ENCODE measurements around the gene ZNF143.
"Not testable (repeated sequence)": the region's sequence is repeated elsewhere in the genome, so short reads cannot be mapped to it uniquely, and the experiment has no call there.

The ZNF143 gene

DNA sequence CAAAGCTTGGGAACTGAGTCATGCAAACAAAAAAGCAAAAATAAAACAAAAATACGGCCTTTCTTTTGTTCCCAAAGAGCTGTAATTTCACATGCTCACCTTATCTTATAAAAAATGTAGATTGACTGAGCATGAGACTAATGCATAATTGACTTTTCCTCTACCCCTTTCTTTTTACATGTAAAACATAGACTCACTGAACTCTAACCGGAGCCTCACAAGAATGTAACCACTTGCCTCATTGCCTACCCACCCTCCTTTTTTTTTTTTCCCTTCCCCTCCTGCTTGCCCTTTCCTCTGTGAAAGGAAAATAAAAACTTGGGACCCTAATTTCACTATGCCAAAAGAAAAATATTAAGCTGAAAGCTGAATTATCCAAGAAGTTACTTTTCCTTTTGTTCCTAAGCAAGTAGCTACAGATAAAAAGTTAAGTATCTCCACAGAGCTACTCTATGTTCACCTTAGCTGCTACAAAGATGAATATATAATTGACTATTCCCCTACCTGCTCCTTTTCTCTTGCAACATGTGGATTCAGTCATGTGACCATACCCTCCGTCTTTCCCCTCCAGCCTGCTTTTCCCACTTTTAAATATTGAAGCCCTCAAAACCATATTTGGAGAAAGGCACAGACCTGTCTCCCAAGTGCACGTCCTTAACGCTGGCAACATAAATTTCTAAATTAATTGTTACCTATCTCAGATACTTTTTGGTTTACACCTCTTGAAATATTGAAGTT lies 73.1 kb downstream of the ZNF143 start:
- no peak for DNase-seq (ENCODE audit: low read depth in 1 of 2, low spot score in 1 of 2)
- H3K27ac ChIP-seq (replicated peaks): no peak overlapping the region
- H3K27me3 ChIP-seq (ENCODE audit: insufficient read depth, poor library complexity, severe bottlenecking): no peaks in the 10 kb centered on the region
- TF ChIP-seq, protein P1, sequence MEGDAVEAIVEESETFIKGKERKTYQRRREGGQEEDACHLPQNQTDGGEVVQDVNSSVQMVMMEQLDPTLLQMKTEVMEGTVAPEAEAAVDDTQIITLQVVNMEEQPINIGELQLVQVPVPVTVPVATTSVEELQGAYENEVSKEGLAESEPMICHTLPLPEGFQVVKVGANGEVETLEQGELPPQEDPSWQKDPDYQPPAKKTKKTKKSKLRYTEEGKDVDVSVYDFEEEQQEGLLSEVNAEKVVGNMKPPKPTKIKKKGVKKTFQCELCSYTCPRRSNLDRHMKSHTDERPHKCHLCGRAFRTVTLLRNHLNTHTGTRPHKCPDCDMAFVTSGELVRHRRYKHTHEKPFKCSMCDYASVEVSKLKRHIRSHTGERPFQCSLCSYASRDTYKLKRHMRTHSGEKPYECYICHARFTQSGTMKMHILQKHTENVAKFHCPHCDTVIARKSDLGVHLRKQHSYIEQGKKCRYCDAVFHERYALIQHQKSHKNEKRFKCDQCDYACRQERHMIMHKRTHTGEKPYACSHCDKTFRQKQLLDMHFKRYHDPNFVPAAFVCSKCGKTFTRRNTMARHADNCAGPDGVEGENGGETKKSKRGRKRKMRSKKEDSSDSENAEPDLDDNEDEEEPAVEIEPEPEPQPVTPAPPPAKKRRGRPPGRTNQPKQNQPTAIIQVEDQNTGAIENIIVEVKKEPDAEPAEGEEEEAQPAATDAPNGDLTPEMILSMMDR (IDR thresholded peaks at IDR 0.05; ENCODE audit: insufficient read depth, low read length): no peak
- no peak for TF ChIP-seq GABPA (IDR thresholded peaks at IDR 0.05; ENCODE audit: low read depth)
- no peak for TF ChIP-seq SPI1 (IDR thresholded peaks at IDR 0.05; ENCODE audit: borderline replicate concordance, low read depth)
- no peak for TF ChIP-seq POLR2AphosphoS5 (IDR thresholded peaks at IDR 0.05; ENCODE audit: low read depth)
- TF ChIP-seq, protein P2, sequence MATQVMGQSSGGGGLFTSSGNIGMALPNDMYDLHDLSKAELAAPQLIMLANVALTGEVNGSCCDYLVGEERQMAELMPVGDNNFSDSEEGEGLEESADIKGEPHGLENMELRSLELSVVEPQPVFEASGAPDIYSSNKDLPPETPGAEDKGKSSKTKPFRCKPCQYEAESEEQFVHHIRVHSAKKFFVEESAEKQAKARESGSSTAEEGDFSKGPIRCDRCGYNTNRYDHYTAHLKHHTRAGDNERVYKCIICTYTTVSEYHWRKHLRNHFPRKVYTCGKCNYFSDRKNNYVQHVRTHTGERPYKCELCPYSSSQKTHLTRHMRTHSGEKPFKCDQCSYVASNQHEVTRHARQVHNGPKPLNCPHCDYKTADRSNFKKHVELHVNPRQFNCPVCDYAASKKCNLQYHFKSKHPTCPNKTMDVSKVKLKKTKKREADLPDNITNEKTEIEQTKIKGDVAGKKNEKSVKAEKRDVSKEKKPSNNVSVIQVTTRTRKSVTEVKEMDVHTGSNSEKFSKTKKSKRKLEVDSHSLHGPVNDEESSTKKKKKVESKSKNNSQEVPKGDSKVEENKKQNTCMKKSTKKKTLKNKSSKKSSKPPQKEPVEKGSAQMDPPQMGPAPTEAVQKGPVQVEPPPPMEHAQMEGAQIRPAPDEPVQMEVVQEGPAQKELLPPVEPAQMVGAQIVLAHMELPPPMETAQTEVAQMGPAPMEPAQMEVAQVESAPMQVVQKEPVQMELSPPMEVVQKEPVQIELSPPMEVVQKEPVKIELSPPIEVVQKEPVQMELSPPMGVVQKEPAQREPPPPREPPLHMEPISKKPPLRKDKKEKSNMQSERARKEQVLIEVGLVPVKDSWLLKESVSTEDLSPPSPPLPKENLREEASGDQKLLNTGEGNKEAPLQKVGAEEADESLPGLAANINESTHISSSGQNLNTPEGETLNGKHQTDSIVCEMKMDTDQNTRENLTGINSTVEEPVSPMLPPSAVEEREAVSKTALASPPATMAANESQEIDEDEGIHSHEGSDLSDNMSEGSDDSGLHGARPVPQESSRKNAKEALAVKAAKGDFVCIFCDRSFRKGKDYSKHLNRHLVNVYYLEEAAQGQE (IDR thresholded peaks at IDR 0.05; ENCODE audit: insufficient replicate concordance, low read depth): no peak
- no peak overlapping the region for H3K4me3 ChIP-seq (replicated peaks; ENCODE audit: insufficient read depth, low read length)

DNA sequence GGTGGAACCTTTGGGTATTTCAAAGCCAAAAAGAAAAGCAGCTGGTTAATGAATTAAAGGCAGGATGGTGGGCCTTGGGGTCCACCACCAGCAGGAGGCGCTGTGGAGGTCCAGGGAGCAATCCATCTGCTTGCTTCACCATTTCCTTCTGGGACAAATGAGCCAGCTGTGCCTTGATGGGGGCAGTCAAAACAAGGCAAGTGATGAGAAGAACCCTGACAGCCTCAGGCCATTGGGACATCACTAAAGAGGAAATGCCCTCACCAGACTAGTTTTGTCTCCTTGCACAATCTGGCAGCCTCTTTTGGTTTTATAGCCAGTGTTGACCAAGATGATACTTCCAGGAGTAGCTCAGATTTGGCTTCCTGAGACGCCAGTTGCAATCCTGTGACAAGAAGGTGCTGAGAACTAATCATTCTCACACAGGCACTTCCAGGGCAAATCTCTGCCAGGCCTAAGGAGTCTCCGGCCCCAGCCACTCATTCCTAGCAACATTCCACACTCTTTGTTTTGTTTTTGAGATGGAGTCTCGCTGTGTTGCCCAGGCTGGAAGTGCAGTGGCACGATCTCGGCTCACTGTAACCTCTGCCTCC lies 74.5 kb downstream of the ZNF143 start:
- H3K27ac ChIP-seq (replicated peaks): no peak overlapping the region
- no peak overlapping the region for H3K4me3 ChIP-seq (replicated peaks; ENCODE audit: insufficient read depth, low read length)
- TF ChIP-seq GABPA (IDR thresholded peaks at IDR 0.05; ENCODE audit: low read depth) (no peak), SPI1 (IDR thresholded peaks at IDR 0.05; ENCODE audit: borderline replicate concordance, low read depth) (peak; percentile 86), POLR2AphosphoS5 (IDR thresholded peaks at IDR 0.05; ENCODE audit: low read depth) (peak; percentile 62; the same call in 1 of the 2 replicates)
- TF ChIP-seq, protein P2 (IDR thresholded peaks at IDR 0.05; ENCODE audit: insufficient replicate concordance, low read depth): no peak
- TF ChIP-seq, protein P1 (IDR thresholded peaks at IDR 0.05; ENCODE audit: insufficient read depth, low read length): peak; percentile 94
- H3K27me3 ChIP-seq (ENCODE audit: insufficient read depth, poor library complexity, severe bottlenecking): no peaks in the 10 kb centered on the region
- peak; percentile 38 to 94 for DNase-seq (ENCODE audit: low read depth in 1 of 2, low spot score in 1 of 2)

DNA sequence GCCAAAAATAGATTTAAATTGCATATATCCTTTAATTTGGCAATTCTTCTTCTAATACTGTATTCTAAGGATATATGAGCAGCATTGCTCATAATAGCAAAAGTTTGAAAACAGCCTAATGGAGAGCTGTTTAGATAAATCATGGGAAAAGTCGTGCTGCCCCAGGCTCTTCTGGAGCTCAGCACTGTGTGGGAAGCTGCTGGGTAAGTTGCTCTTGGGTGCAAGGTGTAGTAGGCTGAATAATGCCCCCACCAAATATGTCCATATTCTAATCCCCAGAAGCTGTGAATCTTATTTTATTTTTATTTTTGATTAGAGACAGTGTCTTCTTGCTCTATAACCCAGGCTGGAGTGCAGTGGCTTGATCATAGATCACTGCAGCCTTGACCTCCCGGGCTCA lies 77.7 kb downstream of the ZNF143 start:
- no peak overlapping the region for H3K27ac ChIP-seq (replicated peaks)
- H3K4me3 ChIP-seq (replicated peaks; ENCODE audit: insufficient read depth, low read length): no peak overlapping the region
- TF ChIP-seq GABPA (IDR thresholded peaks at IDR 0.05; ENCODE audit: low read depth) (no peak), POLR2AphosphoS5 (IDR thresholded peaks at IDR 0.05; ENCODE audit: low read depth) (no peak), SPI1 (IDR thresholded peaks at IDR 0.05; ENCODE audit: borderline replicate concordance, low read depth) (no peak)
- TF ChIP-seq, protein P2 (IDR thresholded peaks at IDR 0.05; ENCODE audit: insufficient replicate concordance, low read depth): no peak
- TF ChIP-seq, protein P1 (IDR thresholded peaks at IDR 0.05; ENCODE audit: insufficient read depth, low read length): no peak
- no peaks in the 10 kb centered on the region for H3K27me3 ChIP-seq (ENCODE audit: insufficient read depth, poor library complexity, severe bottlenecking)
- no peak for DNase-seq (ENCODE audit: low read depth in 1 of 2, low spot score in 1 of 2)

DNA sequence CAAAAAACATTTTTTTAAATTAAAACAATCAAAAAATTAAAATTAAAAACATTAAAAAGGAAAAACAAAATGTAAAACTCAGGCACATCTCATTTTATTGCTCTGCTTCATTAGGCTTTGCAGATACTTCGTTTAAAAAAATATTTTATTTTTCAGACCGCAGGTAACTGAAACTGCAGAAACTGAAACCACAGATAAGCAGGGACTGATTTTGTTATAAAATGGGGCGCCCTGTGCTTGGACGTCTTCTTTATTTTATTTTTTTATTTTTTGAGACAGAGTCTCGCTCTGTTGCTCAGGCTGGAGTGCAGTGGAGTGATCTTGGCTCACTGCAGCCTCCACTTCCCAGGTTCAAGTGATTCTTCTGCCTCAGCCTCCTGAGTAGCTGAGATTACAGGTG lies 88.4 kb downstream of the ZNF143 start:
- not testable (repeated sequence) for H3K4me3 ChIP-seq (replicated peaks; ENCODE audit: insufficient read depth, low read length); H3K27me3 ChIP-seq (ENCODE audit: insufficient read depth, poor library complexity, severe bottlenecking); H3K27ac ChIP-seq (replicated peaks); DNase-seq (ENCODE audit: low read depth in 1 of 2, low spot score in 1 of 2)
